ENCODE measurements around the gene MYH7B. TPM values are rescaled to one million over a fixed set of nuclear protein-coding genes. Genes with fewer than 3 reads are reported as not detected.

MYH7B gene
- total RNA-seq, 2 experiments from 2014 or later = 0.70 to 0.79 TPM

GRCh38 chr20:34946661-34947060 is 9.0 kb upstream of the MYH7B start:
- BruUV-seq (replicated peaks) = no TSS peak
- POLR2A ChIA-PET = no interaction called here
- DNase-seq (ENCODE audit: low spot score) = no peak
- H3K9me3 ChIP-seq (ENCODE audit: low read length) = no peaks in the 10 kb centered on the region
- TF ChIP-seq CTCF (conservative IDR thresholded peaks at IDR 0.05; ENCODE audit: low read length) = no peak
- TF ChIP-seq EZH2phosphoT487 (IDR thresholded peaks at IDR 0.05; ENCODE audit: borderline replicate concordance, low read depth, low read length) = no peak
- no peaks in the 10 kb centered on the region for H3K9me2 ChIP-seq (ENCODE audit: insufficient read depth, low read length)
- no peak overlapping the region for H3K4me2 ChIP-seq (ENCODE audit: low read length)
- CTCF ChIA-PET (ENCODE audit: unreplicated experiment) = no interaction called here
- H3K4me1 ChIP-seq (ENCODE audit: insufficient read depth, low read length, poor library complexity, severe bottlenecking) = peaks cover 28% of the 10 kb centered on the region
- no peak overlapping the region for H2AFZ ChIP-seq (ENCODE audit: low read length)
- intact Hi-C loops (cut with micrococcal nuclease; ENCODE audit: unreplicated experiment) = no loop called here
- peaks cover 76% of the 10 kb centered on the region for H3K36me3 ChIP-seq (ENCODE audit: insufficient read depth, low read length)
- H3K27ac ChIP-seq (ENCODE audit: low read depth, low read length, poor library complexity, severe bottlenecking) = no peak overlapping the region
- H3K79me2 ChIP-seq (ENCODE audit: insufficient read depth, low read depth, low read length) = peaks cover 5% of the 10 kb centered on the region; the same call in 1 of the 2 replicates
- H3K4me3 ChIP-seq (ENCODE audit: low read depth, low read length, poor library complexity, severe bottlenecking) = no peak overlapping the region
- H4K20me1 ChIP-seq (ENCODE audit: insufficient read depth, low read length) = no peaks in the 10 kb centered on the region

- TF ChIP-seq EZH2phosphoT487 (IDR thresholded peaks at IDR 0.05; ENCODE audit: borderline replicate concordance, low read depth, low read length) = no peak
- no peak for TF ChIP-seq CTCF (conservative IDR thresholded peaks at IDR 0.05; ENCODE audit: low read length)
- Histone ChIP-seq H3K4me2 (ENCODE audit: low read length) (no peak overlapping the region), H3K4me3 (ENCODE audit: low read depth, low read length, poor library complexity, severe bottlenecking) (no peak overlapping the region), H3K36me3 (ENCODE audit: insufficient read depth, low read length) (peaks cover 70% of the 10 kb centered on the region), H4K20me1 (ENCODE audit: insufficient read depth, low read length) (no peaks in the 10 kb centered on the region), H3K9me2 (ENCODE audit: insufficient read depth, low read length) (no peaks in the 10 kb centered on the region), H2AFZ (ENCODE audit: low read length) (no peak overlapping the region), H3K27ac (ENCODE audit: low read depth, low read length, poor library complexity, severe bottlenecking) (no peak overlapping the region), H3K9me3 (ENCODE audit: low read length) (no peaks in the 10 kb centered on the region), H3K4me1 (ENCODE audit: insufficient read depth, low read length, poor library complexity, severe bottlenecking) (peaks cover 35% of the 10 kb centered on the region), H3K79me2 (ENCODE audit: insufficient read depth, low read depth, low read length) (peaks cover 5% of the 10 kb centered on the region; the same call in 1 of the 2 replicates)
- no peak for DNase-seq (ENCODE audit: low spot score)
- ChIA-PET CTCF (ENCODE audit: unreplicated experiment) (no interaction called here), POLR2A (no interaction called here)
- no TSS peak for BruUV-seq (replicated peaks)
- intact Hi-C loops (cut with micrococcal nuclease; ENCODE audit: unreplicated experiment) = no loop called here
Measured at GRCh38 chr20:34947336-34947735, 8.3 kb upstream of the MYH7B start.

GRCh38 chr20:34948030-34948429 is 7.6 kb upstream of the MYH7B start:
- no peak for DNase-seq (ENCODE audit: low spot score)
- no peak for TF ChIP-seq EZH2phosphoT487 (IDR thresholded peaks at IDR 0.05; ENCODE audit: borderline replicate concordance, low read depth, low read length)
- no peak for TF ChIP-seq CTCF (conservative IDR thresholded peaks at IDR 0.05; ENCODE audit: low read length)
- intact Hi-C loops (cut with micrococcal nuclease; ENCODE audit: unreplicated experiment) = no loop called here
- H3K36me3 ChIP-seq (ENCODE audit: insufficient read depth, low read length) = peaks cover 63% of the 10 kb centered on the region
- H3K27ac ChIP-seq (ENCODE audit: low read depth, low read length, poor library complexity, severe bottlenecking) = no peak overlapping the region
- H4K20me1 ChIP-seq (ENCODE audit: insufficient read depth, low read length) = no peaks in the 10 kb centered on the region
- CTCF ChIA-PET (ENCODE audit: unreplicated experiment) = interaction anchor here (0.5 kb wide), 1 partner anchor 21 kb away, joined by 3 read pairs; no protein-coding TSS in a partner anchor
- peaks cover 5% of the 10 kb centered on the region; the same call in 1 of the 2 replicates for H3K79me2 ChIP-seq (ENCODE audit: insufficient read depth, low read depth, low read length)
- H3K4me2 ChIP-seq (ENCODE audit: low read length) = no peak overlapping the region
- POLR2A ChIA-PET = interaction anchor here (0.6 kb wide), 1 partner anchor 57 kb away, joined by 3 read pairs; no protein-coding TSS in a partner anchor
- H3K9me2 ChIP-seq (ENCODE audit: insufficient read depth, low read length) = no peaks in the 10 kb centered on the region
- H3K9me3 ChIP-seq (ENCODE audit: low read length) = no peaks in the 10 kb centered on the region
- BruUV-seq (replicated peaks) = no TSS peak
- no peak overlapping the region for H2AFZ ChIP-seq (ENCODE audit: low read length)
- H3K4me3 ChIP-seq (ENCODE audit: low read depth, low read length, poor library complexity, severe bottlenecking) = no peak overlapping the region
- H3K4me1 ChIP-seq (ENCODE audit: insufficient read depth, low read length, poor library complexity, severe bottlenecking) = peaks cover 42% of the 10 kb centered on the region
